LNCAP (cell line): ENCODE measurements around the gene ALAS1.

ENCODE experiments used
- TF ChIP-seq, protein P1 (sequence below): fragments of 450-650 bp; IDR thresholded peaks from 2 replicates; pipeline ENCODE4 v1.5.1; 2017; ENCODE audit warnings: mild to moderate bottlenecking

ALAS1 gene

DNA sequence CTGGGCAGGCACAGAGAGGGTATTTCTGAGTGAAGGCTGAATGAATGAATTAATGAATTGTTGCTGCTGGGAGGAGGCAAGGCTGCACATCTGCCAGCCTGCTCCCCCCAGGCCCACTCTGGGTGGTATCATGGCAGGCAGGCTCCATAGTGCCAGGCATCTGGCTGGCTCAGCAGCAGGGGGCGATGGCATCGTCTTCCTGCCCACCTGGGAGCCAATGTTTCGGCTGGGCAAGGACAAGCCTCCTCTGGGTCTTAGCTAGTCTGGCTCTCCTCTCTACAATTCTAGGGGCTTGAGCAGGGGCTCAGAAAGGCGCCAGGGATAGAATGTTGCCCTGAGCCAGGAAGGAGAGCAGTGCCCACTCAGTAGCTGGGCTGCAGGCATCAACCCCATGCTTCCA, 29.2 kb downstream of the ALAS1 start:
- TF ChIP-seq, protein P1, sequence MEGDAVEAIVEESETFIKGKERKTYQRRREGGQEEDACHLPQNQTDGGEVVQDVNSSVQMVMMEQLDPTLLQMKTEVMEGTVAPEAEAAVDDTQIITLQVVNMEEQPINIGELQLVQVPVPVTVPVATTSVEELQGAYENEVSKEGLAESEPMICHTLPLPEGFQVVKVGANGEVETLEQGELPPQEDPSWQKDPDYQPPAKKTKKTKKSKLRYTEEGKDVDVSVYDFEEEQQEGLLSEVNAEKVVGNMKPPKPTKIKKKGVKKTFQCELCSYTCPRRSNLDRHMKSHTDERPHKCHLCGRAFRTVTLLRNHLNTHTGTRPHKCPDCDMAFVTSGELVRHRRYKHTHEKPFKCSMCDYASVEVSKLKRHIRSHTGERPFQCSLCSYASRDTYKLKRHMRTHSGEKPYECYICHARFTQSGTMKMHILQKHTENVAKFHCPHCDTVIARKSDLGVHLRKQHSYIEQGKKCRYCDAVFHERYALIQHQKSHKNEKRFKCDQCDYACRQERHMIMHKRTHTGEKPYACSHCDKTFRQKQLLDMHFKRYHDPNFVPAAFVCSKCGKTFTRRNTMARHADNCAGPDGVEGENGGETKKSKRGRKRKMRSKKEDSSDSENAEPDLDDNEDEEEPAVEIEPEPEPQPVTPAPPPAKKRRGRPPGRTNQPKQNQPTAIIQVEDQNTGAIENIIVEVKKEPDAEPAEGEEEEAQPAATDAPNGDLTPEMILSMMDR, result no peak

DNA sequence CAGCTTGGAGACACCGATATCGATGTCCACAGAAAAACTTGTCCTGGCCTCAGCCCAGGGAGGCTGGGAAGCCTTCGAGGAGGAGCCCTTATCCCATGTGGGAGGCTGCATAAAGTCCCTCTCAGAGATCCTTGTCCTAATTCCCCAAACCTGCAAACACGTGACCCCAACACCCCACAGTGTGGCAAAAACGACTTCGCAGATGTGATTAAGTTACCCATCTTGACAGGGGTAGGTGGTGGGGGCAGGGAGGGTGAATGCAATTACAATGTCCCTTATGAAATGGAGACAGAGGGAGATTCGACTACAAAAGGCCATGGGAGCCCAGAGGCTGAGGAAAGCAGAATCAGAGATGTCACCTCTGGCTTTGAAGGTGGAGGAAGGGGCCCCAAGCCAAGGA, 29.8 kb downstream of the ALAS1 start:
- TF ChIP-seq, protein P1, result no peak

DNA sequence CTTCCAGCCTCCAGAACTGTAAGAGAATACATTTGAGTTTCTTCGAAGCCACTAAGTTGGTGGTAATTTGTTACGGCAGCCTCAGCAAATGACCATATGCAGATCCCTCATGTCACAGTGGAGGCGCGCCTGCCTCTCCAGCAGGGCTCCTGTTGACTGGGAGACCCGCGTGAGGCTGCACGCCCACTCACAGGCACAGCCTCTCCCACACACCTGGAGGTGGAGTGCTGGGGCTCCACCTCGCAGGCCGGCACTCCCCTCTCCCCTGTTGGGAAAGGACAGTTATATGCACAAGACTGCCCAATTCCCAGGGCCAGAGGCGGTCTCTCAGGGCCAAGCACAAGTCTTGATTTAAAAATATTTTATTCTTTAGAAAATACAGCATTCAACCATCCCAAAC, 30.3 kb downstream of the ALAS1 start:
- TF ChIP-seq, protein P1, result no peak

DNA sequence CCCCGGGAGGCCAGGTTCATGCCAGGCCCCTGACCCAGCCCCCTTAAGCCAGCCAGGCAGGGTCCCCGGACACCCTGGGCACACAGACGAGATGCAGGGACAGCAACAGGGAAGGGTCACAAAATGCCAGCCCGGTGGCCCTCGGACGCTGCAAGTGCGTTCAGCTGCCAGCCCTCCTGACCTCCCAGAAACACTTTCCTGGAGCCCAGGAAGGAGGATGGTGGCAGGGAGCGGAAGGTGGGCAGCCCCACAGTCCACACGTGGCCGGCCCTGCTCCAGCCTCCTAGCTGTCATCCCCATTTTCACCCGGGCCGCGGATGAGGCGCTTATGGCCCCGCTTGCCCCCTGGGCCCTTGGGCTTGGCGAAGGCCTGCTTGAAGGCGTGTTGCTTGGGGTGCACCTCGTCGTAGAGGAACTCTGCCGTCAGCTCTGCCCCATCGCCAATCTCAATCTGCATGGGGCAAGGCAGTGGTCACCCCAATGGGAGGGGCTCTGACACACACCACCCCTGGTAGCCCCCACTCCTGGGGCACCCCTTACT, 30.9 kb downstream of the ALAS1 start:
- TF ChIP-seq, protein P1, result no peak

DNA sequence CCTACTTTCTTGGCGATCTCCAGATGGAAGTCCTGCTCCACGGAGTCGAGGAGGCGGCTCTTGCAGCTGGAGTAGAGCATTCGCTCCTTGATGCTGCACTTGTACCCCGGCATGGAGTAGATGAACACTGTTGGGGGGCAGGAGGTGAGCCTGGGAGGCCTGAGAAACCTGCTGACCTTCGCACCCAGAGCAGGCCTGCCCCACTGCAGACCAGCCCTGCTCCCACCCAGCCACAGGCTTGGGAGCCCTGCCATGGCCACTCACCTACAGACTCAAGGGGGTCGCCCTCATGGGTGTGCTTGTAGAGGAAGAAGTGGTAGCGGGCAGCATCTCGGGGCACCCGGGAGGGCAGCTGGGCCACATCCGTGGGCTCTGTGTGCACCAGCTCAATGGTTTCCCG, 31.7 kb downstream of the ALAS1 start:
- TF ChIP-seq, protein P1, result no peak

DNA sequence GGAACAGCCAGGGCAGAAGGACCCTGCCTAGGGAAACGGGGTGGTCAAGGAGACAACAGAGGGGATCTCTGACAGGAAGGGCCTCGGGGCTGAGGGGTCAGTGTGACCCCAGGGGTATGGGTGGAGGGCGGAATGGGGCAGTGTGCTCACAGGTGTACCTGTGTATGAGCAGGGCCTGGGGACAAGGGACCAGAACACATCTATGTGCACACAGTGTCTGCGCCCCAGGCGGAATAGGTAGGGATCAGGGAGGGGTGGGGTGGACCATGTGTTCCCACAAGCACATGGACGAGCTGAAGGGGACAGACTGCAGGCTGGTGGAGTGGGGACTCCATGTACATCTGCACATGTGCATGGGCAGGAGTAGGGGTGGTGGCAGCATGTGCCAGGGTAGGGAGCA, 32.5 kb downstream of the ALAS1 start:
- TF ChIP-seq, protein P1, result no peak

DNA sequence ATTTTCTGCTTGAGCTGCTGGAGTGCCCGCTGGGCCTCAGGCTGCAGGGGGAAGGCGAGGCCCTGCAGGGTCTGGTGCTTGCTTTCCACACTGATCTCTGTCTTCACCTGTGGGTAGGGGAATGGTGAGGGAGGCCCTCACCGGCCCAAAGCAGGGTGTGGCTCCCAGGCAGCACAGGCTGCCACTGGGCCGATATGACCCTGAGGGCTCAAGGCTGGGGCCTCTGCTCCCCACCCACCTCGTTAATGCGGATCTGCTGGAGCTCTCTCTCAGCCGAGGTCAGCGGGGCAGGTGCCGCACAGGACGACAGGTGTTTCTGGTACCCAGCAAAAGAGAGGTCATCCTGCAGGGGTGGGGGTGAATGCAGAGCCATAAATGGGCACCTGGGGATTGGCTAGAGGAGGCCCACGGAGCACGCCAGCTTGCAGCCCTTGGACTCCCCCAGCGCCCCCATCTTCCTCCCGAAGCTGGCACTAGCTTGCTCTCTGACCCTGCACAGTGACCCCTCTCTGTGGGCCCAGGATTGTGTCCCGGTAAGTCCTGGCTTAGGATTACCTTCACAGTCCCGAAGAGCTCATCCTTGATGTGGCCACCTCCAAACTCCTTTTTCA, 33.0 kb downstream of the ALAS1 start:
- TF ChIP-seq, protein P1, result no peak
